GM21381 (cell line): Measurements from ENCODE around the gene TGFB1.
A peak's percentile ranks its signal among the peaks of the same experiment; 100 is the strongest.
"Not testable (repeated sequence)": the region's sequence is repeated elsewhere in the genome, so short reads cannot be mapped to it uniquely, and the experiment has no call there.

Source experiments
- ATAC-seq: cut with Tn5 transposase; IDR thresholded peaks from one replicate; pipeline ENCODE4 v1.9.1; 2021; ENCODE audit warnings: mild to moderate bottlenecking, moderate library complexity; ENCODE audit not compliant: unreplicated experiment

TGFB1 gene

DNA sequence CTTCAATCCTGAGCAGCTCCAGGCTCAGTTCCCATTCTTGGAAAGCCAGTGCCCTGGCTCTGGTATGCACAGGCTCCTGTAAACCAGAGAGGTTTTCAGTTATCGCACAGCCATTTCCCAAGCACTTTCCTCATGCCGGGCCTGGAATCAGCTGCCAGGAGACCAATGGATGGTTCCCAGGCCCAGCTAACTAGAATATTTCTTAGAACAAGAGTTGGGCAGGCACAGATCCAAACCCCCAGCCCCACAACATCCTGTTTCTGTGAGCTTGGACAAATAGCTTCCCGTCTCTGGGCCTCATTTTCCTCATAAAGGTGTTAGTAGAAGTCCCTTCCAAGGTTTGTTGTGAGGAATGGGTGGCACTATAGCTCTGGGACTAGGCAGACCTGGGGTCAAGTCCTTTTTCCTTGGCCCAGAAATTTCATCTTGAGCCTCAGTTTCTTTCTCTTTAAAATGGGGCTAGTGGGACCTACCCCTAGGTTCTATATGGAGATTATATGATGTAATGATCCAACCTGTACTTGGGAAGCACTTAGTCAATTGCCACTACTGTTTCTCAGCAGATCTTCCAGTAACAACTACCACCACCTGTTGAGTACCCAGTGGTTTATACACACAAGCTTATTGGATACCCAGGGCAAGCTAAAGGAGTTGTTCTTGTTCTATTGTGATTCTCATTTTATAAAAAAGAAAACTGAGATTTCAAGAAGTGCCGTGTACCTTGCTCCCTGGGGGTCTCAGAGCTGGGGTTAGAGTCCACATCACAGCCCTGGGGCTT lies 48.8 kb downstream of the TGFB1 start:
- ATAC-seq, result no peak

DNA sequence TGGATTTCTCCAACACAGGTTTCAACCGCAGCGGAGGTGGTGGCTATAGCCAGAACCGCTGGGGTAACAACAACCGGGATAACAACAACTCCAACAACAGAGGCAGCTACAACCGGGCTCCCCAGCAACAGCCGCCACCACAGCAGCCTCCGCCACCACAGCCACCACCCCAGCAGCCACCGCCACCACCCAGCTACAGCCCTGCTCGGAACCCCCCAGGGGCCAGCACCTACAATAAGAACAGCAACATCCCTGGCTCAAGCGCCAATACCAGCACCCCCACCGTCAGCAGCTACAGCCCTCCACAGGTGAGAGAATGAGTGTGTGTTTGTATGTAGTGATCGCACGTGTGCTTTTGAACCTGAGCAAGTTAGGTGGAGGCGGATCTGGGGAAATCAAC lies 49.8 kb downstream of the TGFB1 start:
- ATAC-seq, result no peak

DNA sequence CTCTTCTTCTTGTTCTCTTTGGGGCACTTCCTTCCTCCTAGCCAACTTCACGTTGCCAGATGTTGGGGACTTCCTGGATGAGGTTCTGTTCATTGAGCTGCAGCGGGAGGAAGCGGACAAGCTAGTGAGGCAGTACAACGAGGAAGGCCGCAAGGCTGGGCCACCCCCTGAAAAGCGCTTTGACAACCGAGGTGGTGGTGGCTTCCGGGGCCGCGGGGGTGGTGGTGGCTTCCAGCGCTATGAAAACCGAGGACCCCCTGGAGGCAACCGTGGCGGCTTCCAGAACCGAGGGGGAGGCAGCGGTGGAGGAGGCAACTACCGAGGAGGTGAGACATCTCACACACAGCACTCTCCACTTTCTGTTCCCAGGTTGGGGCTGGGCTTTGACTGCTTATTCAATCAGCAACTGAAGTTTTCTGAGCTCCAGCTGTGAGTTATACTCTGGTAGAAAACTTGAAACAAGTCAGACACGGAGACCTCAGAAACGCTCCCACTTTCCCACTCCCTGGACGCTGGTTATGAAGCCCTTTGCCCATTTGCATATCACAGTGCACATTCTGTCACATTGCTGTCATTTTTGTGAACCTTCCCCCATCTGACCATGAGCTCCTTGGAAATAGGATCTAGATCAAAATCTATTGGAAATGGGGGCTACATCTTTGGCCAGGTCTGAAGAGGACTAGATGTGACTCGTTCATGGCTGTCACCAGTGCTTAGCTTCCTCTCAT lies 50.9 kb downstream of the TGFB1 start:
- no peak for ATAC-seq

DNA sequence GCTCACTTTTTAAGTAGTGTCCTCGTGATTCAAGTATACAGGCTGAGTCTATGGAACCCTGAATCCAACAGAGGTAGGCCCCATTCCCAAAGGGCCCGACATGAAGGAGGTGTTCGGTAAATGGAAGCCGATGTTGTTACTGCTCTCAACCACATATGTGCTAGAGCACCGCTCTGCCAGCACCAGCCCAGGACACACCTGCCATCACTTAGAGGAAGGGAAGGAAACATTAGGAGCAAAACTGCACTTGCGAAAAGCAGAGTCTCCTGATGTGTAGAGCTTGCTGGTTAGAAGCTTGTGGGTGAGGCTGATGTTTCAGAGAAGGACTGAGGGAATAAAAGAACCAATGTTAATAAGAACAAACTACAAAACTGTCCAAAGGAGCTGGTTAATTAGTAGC lies 53.2 kb downstream of the TGFB1 start:
- ATAC-seq, result no peak

GRCh38 chr19:41299755-41300089 lies 54.0 kb downstream of the TGFB1 start:
- no peak for ATAC-seq

- no peak for ATAC-seq
These were observed 54.5 kb downstream of the TGFB1 start for GRCh38 chr19:41299046-41299754.

- peak; percentile 18 for ATAC-seq
These were observed 55.3 kb downstream of the TGFB1 start for GRCh38 chr19:41298348-41298964.

DNA sequence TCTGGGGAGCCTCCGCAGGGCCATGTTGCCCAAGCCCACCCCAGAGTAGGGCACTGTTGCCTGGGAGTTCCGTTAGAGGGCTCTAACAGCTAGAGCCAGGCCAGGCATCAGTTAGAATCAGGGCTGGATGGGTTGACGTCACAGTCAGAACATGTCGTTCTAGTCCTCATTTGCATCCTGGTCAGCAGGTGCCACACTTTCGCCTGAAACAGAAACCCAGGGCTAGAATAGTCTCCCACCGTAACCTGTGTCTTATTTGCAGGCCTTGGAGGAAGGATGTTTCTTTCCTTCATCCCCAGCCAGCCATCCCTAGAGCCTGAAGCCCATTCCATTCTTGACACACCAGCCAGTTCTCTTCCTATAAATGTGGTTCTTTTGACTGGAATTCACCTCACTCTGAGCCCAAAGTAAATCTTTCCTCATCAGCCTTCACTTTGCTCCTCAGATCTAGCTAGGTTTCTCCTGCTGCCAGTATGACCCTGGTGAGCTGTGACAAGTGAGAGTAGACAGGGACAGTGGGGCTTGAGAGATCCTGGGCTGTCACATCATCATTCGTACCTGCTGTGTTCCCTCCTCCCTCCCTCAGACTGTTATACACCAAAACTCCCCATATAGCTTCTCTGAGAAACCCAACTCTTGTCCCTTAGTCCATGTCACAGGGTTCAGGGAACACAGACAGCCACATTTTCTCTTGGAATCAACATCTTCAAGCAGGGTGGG lies 55.9 kb downstream of the TGFB1 start:
- ATAC-seq, result peak; percentile 78

DNA sequence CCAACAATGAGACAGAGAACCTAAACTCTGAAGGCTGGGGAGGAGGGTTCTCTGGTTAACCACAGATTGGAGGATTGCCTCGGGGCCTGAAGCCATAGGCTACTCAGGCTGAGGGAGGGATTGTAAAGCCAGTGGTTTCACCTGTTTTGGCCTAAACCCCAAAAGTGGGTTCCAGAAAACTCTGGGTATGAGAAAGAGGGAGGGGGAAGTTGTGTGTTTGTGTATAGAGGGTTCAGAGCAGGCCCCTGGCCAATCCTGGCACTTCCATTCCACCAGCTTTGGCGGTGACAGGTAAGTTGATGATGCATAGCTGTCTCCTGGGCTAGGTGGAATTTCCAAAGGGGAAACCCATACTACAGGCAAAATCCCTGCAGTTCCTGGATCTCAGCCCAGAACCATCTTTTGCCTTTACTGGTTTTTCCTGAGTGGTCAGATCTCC lies 57.3 kb downstream of the TGFB1 start:
- no peak for ATAC-seq

DNA sequence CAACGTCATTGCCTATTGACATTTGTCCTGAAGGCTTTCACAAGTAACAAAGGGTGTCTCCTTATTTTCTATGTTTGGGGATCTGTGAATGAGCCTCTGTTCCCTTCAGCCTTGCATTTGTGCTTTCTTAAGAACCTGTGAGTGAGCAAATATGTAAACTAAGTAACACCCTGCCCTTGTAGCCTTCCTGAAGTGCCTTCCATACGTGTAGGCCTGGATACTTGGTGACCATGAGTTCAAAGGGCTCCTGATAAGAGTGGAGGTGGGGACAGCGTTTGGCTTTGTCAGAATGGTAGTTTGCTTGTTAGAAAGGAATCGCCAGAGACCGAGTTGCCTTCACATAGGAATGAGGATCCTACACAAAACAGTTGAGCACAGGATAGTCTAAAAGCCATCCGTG lies 58.2 kb downstream of the TGFB1 start:
- no peak for ATAC-seq

DNA sequence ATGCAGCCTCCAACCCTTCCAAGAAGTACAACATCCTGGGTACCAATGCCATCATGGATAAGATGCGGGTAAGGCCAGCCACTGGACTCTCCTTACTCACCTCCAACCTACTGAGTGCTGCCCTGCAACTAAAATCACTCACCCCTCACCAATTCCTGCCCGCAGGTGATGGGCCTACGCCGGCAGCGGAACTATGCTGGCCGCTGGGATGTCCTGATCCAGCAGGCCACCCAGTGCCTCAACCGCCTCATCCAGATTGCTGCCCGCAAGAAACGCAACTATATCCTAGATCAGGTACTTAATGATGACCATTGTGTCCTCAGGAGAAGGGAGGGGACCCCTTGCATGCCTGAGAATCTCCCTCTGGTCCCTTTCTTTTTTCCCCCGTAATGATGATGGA lies 59.3 kb downstream of the TGFB1 start:
- ATAC-seq, result no peak

DNA sequence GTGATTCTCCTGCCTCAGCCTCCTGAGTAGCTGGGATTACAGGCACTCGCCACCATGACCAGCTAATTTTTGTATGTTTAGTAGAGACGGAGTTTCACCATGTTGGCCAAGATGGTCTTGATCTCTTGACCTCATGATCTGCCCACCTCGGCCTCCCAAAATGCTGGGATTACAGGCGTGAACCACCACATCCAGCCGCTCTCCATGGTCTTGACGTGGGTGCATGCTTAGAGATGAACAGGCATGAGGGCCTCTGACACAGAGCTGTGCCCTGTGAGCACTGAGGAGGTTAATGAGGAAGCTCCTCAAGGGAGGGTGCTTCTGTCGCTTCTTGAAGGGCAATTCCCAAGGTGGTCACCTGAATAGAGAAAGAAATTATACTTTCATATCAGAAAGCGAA lies 63.9 kb downstream of the TGFB1 start:
- ATAC-seq, result not testable (repeated sequence)

- no peak for ATAC-seq
These were observed 64.8 kb downstream of the TGFB1 start for GRCh38 chr19:41288673-41289530.
